NB4 (cell line): ENCODE results near the gene TTC27.

Experiments
- MYC ChIP-seq: IDR thresholded peaks from 2 replicates; pipeline ENCODE4 v1.6.1; 2011; ENCODE audit warnings: low read depth, low read length
- POLR2A ChIP-seq: IDR thresholded peaks from 2 replicates; pipeline ENCODE4 v1.6.1; 2011; ENCODE audit warnings: mild to moderate bottlenecking; ENCODE audit not compliant: insufficient read length; ENCODE audit errors: extremely low read depth
- TF ChIP-seq, protein P1 (sequence below): IDR thresholded peaks from one replicate; pipeline ENCODE4 v1.5.1; 2012; ENCODE audit warnings: low read depth, low read length
- TF ChIP-seq, protein P2 (sequence below): IDR thresholded peaks from 2 replicates; pipeline ENCODE4 v1.6.1; 2011; ENCODE audit warnings: low read depth, low read length

DNA sequence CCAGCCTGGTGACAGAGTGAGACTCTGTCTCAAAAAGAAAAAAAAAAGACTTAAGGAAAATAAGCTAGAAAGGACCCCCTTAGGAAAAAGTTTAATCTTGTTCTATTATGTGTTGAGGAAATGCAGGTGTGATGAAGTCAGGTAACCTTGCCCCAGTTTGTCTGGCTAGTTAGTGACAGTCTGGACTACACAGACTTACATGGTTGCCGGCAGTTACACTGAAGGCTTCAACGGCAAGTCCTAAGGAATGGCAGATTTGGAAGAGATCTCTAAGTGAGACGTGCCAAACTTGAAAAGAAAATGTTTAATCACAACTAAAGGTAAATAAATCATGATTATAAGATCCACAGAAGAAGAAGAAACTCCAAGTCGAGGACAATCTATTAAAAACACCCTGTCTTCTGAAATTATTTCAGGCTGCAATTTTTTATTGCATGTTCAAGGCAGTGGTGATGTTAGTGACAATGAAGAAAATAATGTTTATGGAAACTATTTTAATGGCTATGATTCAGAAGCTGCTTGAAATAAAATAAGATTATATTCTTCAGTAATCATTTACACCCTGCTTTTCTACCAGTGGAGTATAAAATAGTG lies 84.2 kb downstream of the TTC27 start:
- TF ChIP-seq, protein P1, sequence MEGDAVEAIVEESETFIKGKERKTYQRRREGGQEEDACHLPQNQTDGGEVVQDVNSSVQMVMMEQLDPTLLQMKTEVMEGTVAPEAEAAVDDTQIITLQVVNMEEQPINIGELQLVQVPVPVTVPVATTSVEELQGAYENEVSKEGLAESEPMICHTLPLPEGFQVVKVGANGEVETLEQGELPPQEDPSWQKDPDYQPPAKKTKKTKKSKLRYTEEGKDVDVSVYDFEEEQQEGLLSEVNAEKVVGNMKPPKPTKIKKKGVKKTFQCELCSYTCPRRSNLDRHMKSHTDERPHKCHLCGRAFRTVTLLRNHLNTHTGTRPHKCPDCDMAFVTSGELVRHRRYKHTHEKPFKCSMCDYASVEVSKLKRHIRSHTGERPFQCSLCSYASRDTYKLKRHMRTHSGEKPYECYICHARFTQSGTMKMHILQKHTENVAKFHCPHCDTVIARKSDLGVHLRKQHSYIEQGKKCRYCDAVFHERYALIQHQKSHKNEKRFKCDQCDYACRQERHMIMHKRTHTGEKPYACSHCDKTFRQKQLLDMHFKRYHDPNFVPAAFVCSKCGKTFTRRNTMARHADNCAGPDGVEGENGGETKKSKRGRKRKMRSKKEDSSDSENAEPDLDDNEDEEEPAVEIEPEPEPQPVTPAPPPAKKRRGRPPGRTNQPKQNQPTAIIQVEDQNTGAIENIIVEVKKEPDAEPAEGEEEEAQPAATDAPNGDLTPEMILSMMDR, result no peak
- no peak for TF ChIP-seq POLR2A
- TF ChIP-seq, protein P2, sequence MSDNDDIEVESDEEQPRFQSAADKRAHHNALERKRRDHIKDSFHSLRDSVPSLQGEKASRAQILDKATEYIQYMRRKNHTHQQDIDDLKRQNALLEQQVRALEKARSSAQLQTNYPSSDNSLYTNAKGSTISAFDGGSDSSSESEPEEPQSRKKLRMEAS, result no peak
- TF ChIP-seq MYC, result no peak
